ENCODE measurements around the gene NFKBIE.
A peak's percentile ranks its signal among the peaks of the same experiment; 100 is the strongest.
"Not testable (repeated sequence)": the region's sequence is repeated elsewhere in the genome, so short reads cannot be mapped to it uniquely, and the experiment has no call there.

Gene NFKBIE

GRCh38 chr6:44265007-44265721 is at the start of gene NFKBIE:
Gene NFKBIE, minus strand, starts transcription at chr6:44265551. Its CDS starts 205 bp downstream, at chr6:44265346.
- DNase-seq (ENCODE audit: low spot score), result peak; percentile 95

GRCh38 chr6:44314657-44315056 is 49.3 kb upstream of the NFKBIE start:
- DNase-seq (ENCODE audit: low spot score), result not testable (repeated sequence)

- peak; percentile 86 for DNase-seq (ENCODE audit: low spot score)
Observed at GRCh38 chr6:44312901-44313788, 47.8 kb upstream of the NFKBIE start, which contains the start of gene AARS2. Gene AARS2, minus strand, starts transcription at chr6:44313347. Its CDS starts 24 bp downstream, at chr6:44313323.

GRCh38 chr6:44311767-44312166 is 46.4 kb upstream of the NFKBIE start:
- no peak for DNase-seq (ENCODE audit: low spot score)

- DNase-seq (ENCODE audit: low spot score), result no peak
Observed at GRCh38 chr6:44311304-44311703, 46.0 kb upstream of the NFKBIE start.

- DNase-seq (ENCODE audit: low spot score), result no peak
Observed at GRCh38 chr6:44310241-44310640, 44.9 kb upstream of the NFKBIE start.

GRCh38 chr6:44309631-44310030 is 44.3 kb upstream of the NFKBIE start:
- no peak for DNase-seq (ENCODE audit: low spot score)

- no peak for DNase-seq (ENCODE audit: low spot score)
Observed at GRCh38 chr6:44309092-44309491, 43.7 kb upstream of the NFKBIE start.

GRCh38 chr6:44307217-44307616 is 41.9 kb upstream of the NFKBIE start:
- no peak for DNase-seq (ENCODE audit: low spot score)

GRCh38 chr6:44306710-44307109 is 41.4 kb upstream of the NFKBIE start:
- no peak for DNase-seq (ENCODE audit: low spot score)

GRCh38 chr6:44305200-44305725 is 39.9 kb upstream of the NFKBIE start:
- DNase-seq (ENCODE audit: low spot score), result no peak

- peak; percentile 52 for DNase-seq (ENCODE audit: low spot score)
Observed at GRCh38 chr6:44304282-44305199, 39.2 kb upstream of the NFKBIE start.

GRCh38 chr6:44303842-44304241 is 38.5 kb upstream of the NFKBIE start:
- DNase-seq (ENCODE audit: low spot score), result no peak

GRCh38 chr6:44302856-44303255 is 37.5 kb upstream of the NFKBIE start:
- DNase-seq (ENCODE audit: low spot score), result no peak

GRCh38 chr6:44301782-44302564 is 36.6 kb upstream of the NFKBIE start:
- DNase-seq (ENCODE audit: low spot score), result no peak

GRCh38 chr6:44301106-44301505 is 35.8 kb upstream of the NFKBIE start:
- no peak for DNase-seq (ENCODE audit: low spot score)

- no peak for DNase-seq (ENCODE audit: low spot score)
Observed at GRCh38 chr6:44300292-44300823, 35.0 kb upstream of the NFKBIE start.

- no peak for DNase-seq (ENCODE audit: low spot score)
Observed at GRCh38 chr6:44298864-44299263, 33.5 kb upstream of the NFKBIE start.

- no peak for DNase-seq (ENCODE audit: low spot score)
Observed at GRCh38 chr6:44298055-44298803, 32.9 kb upstream of the NFKBIE start.

Measured in Ammon's horn (tissue), 1 donor.